ENCODE results near the gene CLSTN1. TPM values are rescaled to one million over a fixed set of nuclear protein-coding genes. Genes with fewer than 3 reads are reported as not detected.

Gene CLSTN1
- total RNA-seq, 1 donor from 2014 or later, result 72.3 TPM

GRCh38 chr1:9759939-9760338, 63.8 kb downstream of the CLSTN1 start:
- no peak overlapping the region for H3K27ac ChIP-seq
- H3K27me3 ChIP-seq (ENCODE audit: low read depth), result no peaks in the 10 kb centered on the region
- no peak overlapping the region for H3K4me3 ChIP-seq
- H3K4me1 ChIP-seq, result peaks cover 12% of the 10 kb centered on the region
- no peak for TF ChIP-seq CTCF (IDR thresholded peaks at IDR 0.05)
- no peak for ATAC-seq
- H3K9me3 ChIP-seq, result no peaks in the 10 kb centered on the region
- intact Hi-C loops (cut with DNase I), result no loop called here
- DNase-seq, result no peak
- H3K36me3 ChIP-seq, result no peaks in the 10 kb centered on the region

- peaks cover 5% of the 10 kb centered on the region for H3K4me1 ChIP-seq
- no peak overlapping the region for H3K27ac ChIP-seq
- DNase-seq (no peak), ATAC-seq (no peak)
- H3K36me3 ChIP-seq, result peaks cover 4% of the 10 kb centered on the region
- no peaks in the 10 kb centered on the region for H3K9me3 ChIP-seq
- no peak overlapping the region for H3K4me3 ChIP-seq
- no peak for TF ChIP-seq CTCF (IDR thresholded peaks at IDR 0.05)
- H3K27me3 ChIP-seq (ENCODE audit: low read depth), result no peaks in the 10 kb centered on the region
- intact Hi-C loops (cut with DNase I), result no loop called here
Measured at GRCh38 chr1:9758559-9759121, 65.1 kb downstream of the CLSTN1 start.

DNA sequence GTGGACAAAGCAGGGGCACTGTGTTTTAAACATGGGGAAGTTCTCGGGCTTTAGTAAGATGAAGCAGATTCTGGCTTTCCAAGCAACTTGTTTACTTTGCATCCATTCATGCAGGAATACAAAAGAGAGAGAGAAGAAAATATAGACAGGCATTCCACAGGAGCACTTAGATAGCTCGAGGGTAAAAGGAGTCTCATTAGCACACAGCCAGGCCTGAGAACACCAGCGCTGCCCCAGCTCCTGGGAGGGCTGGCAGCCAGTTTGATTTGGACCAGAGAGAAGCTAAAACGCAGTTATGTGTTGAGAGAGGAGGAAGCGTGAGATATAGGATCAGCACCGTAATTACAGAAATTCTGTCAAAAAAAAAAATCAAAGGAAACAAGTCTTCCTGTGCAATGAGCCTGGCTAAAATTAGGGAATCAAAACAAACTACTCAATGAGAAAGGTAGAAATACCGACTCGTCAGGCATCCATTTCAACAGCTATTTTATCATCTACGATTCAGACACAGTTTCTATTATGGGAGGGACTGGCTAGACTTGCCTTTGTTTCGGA, 68.2 kb downstream of the CLSTN1 start:
- Histone ChIP-seq H3K36me3 (peaks cover 29% of the 10 kb centered on the region), H3K27ac (no peak overlapping the region), H3K9me3 (no peaks in the 10 kb centered on the region), H3K27me3 (ENCODE audit: low read depth) (no peaks in the 10 kb centered on the region), H3K4me3 (no peak overlapping the region), H3K4me1 (peaks cover 5% of the 10 kb centered on the region)
- intact Hi-C loops (cut with DNase I), result no loop called here
- no peak for TF ChIP-seq CTCF (IDR thresholded peaks at IDR 0.05)
- ATAC-seq (no peak), DNase-seq (no peak)

DNA sequence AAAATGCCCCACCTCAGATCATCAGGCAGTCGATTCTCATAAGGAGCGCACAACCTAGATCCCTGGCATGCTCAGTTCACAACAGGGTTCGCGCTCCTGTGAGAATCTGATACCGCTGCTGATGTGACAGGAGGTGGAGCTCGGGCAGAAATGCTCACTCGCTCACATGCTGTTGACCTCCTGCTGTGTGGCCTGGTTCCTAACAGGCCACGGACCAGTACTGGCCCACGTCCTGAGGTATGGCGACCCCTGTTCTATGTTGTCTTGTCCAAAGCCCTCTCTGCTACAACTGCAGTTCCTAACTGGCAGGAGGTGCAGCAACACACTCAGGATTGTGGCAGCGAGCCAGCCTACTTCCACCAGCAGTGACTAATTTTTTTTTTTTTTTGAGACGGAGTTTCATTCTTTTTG, 70.6 kb downstream of the CLSTN1 start:
- Histone ChIP-seq H3K9me3 (no peaks in the 10 kb centered on the region), H3K4me3 (no peak overlapping the region), H3K27me3 (ENCODE audit: low read depth) (no peaks in the 10 kb centered on the region), H3K27ac (no peak overlapping the region), H3K4me1 (no peaks in the 10 kb centered on the region), H3K36me3 (peaks cover 53% of the 10 kb centered on the region)
- no peak for DNase-seq
- intact Hi-C loops (cut with DNase I), result no loop called here
- TF ChIP-seq CTCF (IDR thresholded peaks at IDR 0.05), result no peak
- no peak for ATAC-seq

DNA sequence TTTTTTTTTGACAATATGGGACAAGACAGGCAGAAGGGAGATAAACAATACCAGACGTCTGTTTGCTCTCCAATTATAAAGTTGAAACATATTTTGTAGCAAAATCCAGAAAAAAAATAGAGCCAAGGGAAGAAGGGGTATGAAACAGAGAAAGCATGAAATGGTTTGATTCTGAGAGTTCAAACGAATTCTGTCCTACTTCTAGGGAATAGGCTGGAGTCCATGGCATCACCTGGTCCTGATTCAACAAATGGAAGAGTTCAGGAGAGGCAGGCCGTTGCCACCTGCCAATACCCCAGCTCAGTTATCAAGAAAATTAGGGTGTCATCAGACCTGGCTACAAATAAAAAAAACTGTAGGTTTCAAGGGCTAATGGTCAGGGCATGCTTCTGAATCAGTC, 71.8 kb downstream of the CLSTN1 start:
- Histone ChIP-seq H3K36me3 (peaks cover 58% of the 10 kb centered on the region), H3K27ac (no peak overlapping the region)
- intact Hi-C loops (cut with DNase I), result no loop called here

More for the DNA sequence above, 71.8 kb downstream of the CLSTN1 start:
- DNase-seq, result no peak
- Histone ChIP-seq H3K27me3 (ENCODE audit: low read depth) (no peaks in the 10 kb centered on the region), H3K4me1 (no peaks in the 10 kb centered on the region), H3K4me3 (no peak overlapping the region), H3K9me3 (no peaks in the 10 kb centered on the region)
- no peak for ATAC-seq
- no peak for TF ChIP-seq CTCF (IDR thresholded peaks at IDR 0.05)

Measured in lower lobe of right lung (tissue), 2 donors.